Measurements from ENCODE around the gene RAB11FIP5.

Gene RAB11FIP5

DNA sequence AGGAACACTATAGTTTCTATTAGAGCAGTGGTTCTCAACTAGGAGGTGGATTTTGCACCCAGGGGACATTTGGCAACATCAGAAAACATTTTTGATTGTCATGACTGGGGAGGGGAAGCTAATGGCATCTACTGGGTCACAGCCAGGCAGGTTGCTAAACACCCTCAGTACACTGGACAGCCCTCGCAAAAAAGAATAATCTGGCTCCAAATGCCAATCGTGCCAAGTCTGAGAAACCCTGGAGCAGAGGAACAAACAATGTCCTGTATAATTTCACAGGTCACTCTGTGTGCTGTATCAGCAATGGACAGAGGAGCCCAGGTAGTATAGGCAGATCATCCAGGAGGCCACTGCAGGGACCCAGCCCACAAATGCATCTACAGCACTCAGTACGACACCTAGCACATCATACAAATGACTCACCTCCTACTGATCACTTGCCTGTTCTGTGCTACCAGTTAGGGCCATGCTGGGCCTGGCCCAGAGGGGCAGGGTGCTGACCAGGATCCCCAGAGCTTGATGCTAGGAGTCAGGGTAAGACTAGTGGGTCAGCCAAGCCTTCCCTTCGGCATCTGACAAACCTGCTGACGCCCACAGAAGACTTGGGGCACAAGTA is 78.9 kb downstream of the RAB11FIP5 start:
- DNase-seq (ENCODE audit: low spot score), result no peak

DNA sequence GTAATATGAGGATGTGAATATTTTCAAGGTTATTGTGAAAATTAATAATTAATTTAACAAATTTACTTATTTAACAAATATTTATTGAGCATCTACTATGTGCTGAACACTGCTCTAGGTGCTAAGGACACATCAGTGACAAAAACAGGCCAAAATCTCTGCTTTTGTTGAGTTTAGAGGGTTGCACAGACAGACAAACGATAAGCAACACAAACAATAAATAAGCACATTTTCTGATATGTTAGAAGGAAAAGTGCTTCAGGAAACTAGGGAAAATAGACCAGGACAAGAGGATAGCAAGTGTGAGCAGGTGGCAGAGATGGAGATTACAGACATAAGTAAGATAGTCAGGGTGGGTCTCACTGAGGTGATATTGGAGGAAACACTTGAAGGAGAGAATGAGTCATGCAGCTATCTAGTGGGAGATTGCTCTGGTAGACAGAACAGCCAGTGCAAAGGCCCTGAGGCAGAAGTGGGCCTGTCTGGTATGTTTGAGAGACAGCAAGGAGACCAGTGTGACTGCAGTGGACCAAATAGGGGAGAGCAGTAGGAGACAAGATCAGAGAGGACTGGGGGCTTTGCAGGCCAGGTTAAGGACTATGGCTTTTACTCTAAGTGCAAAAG is 79.5 kb downstream of the RAB11FIP5 start:
- no peak for DNase-seq (ENCODE audit: low spot score)

DNA sequence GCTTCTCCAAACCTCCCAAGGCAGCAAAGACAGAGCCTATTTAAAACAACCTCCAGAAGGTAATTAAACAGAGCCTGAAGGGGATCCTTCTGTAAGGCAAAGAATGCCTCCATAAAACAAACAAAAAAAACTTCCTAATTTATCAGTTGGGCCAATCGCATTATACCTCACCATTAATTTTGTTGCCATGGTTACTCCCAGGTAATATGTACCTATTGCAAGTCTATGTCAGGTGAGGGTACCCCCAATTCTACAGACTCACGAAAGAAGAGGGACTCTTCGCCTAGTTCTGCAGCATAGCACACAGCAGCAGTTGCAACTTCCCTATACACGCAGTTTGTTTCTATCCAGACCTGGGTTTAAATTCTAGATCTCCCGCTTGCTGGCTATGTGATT is 80.0 kb downstream of the RAB11FIP5 start:
- DNase-seq (ENCODE audit: low spot score), result no peak

DNA sequence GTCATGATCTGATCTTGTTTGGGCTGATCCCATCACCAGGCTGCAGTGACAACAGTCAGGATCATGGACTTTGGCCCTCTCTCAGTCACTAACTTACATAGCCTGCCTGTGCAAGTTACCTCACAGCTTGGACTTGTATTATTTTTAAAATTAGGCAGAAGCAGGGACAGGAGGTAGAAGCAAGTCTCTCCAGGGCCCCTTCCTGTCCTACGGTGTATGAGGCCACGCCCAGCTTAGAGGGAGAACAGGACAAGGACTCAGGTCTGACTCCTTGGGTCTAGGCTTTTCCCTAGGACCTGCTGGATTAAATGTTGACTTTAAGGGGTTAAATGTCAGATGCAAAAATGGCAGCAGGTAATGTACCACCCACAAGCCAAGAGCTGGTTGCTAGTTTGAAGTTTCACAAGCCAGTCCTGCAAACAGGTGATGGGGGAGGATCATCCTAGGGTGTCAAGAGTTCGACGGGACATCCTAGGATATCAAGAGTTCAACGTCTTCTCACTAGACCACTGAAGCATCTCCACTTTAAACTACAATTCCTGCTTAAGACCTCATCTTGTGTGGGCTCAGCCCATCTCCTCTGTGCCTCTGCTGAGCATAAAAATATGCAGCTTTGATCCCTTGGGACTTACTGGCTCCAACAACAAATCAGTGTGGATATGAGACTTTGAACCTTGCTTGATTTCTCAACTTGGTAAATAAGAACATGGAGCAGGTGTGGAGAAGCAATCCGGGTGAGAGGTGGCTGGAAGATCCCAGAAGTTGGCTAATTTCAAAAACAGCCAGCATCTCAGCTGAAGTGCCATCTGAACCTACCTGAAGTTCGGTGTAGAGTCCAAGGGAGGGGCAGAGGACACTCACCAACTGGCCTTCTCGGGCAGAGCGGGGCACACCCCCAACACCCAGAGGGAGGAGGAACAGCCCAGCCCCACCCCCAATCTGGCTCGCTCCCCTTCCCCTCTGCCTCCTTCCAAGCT is 80.7 kb downstream of the RAB11FIP5 start:
- no peak for DNase-seq (ENCODE audit: low spot score)

DNA sequence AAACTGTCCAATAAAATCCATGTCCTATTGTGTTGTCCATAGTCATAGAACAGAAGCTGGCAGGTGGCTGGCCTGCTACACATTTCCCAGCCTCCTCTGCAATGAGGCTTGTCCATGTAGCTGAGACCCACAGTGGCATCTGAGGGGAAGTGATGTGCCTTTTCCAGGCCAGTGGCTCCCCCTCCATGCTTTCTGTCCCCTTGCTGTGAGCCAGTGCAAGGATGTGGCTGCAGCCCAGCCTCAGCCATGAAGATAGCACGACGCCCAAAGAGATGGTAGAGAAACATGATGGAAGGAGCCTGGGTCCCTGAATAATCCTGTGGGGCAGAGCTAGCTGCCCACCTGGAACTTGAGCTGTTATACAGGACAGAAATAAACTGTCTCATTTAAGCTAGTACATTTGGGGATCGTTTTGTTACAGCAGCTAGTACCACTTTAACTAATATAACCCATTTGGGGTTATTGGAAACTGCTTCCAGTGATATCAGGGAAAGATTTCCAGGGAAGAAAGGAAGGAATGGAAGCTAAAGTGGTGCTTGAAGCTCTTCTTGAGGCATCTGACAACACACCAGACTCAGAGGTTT is 81.6 kb downstream of the RAB11FIP5 start:
- no peak for DNase-seq (ENCODE audit: low spot score)

DNA sequence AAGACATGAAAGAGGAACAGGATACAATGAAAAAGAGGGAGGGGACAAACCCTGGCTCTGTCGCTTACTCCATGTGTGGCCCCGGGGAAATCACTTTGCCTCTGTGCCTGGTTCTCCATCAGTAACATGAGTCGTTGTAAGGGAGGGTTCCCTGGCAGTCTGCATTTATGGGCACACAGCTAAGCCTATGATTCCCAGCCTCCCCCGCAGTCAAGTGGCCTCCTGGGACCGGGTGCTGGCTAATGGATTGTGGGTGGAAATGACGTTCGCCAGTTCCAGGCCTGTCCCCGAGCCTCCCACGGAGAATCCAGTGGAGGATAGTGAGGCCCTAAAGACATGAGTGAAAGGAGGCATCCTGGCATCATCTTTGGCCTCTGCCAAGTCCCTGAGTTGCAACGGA is 83.9 kb downstream of the RAB11FIP5 start:
- no peak for DNase-seq (ENCODE audit: low spot score)

DNA sequence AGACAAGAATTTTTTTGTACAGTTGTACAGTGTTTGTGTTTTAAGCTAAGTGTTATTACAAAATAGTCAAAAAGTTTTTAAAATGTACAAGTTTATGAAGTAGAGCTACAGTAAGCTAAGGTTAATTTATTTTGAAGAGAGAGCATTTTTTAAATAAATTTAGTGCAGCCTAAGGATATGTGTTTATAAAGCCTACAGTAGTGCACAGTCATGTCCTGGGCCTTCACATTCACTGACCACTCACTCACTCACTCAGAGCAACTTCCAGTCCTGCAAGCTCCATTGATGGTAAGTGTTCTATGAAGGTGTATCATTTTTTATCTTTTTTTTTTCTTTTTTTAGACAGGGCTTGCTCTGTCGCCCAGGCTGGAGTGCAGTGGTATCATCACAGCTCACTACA is 85.4 kb downstream of the RAB11FIP5 start:
- no peak for DNase-seq (ENCODE audit: low spot score)

DNA sequence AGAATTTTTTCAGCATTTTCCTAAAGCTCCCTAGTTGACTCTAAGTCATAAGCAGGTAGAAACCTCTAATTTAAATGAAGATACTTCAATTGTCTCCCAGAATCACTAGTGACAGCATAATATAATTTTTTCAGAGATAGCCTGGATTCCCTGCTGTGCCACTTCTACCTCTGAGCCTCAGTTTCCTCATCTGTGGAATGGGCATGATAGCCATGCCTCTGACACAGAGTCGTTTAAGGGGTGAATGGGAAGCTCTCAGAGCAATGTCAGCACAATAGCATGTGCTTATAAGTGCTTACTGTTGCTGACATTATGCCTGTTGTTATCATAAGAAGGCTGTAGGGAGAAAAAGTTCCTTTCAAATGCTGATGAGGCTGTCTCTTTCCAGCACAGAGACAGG is 89.3 kb downstream of the RAB11FIP5 start:
- no peak for DNase-seq (ENCODE audit: low spot score)
